Measurements from ENCODE around the gene NEDD4.
"Not testable (repeated sequence)": the region's sequence is repeated elsewhere in the genome, so short reads cannot be mapped to it uniquely, and the experiment has no call there.

Gene NEDD4

GRCh38 chr15:55900019-55900418, 93.4 kb downstream of the NEDD4 start:
- DNase-seq (ENCODE audit: low spot score in 2 of 2) (no peak), ATAC-seq (no peak)
- H3K27ac Mint-ChIP-seq, result no peak overlapping the region
- no peaks in the 10 kb centered on the region for H3K4me1 Mint-ChIP-seq
- H3K9me3 Mint-ChIP-seq, result no peaks in the 10 kb centered on the region
- no peaks in the 10 kb centered on the region for H3K36me3 Mint-ChIP-seq
- no peak overlapping the region for H3K4me3 Mint-ChIP-seq

DNA sequence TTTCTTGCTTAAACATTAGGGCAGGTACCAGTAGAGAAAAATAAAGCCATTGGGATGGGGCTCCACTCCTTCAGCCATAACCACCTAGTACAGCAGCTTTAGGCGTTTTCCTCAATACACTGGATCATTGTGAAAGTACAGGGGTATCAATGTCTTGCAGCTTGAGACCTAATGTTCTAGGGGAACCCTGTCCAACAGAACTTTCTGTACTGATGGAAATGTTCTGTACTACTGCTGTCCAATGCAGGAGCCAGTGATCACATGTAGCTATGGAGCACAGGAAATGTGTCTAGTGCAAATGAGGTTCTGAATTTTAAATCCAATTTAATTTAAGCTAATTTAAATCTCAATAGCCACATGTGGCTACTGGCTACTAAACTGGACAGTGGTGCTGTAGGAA, 93.9 kb downstream of the NEDD4 start:
- Mint-ChIP-seq H3K36me3 (no peaks in the 10 kb centered on the region), H3K9me3 (no peaks in the 10 kb centered on the region), H3K27ac (no peak overlapping the region), H3K4me1 (no peaks in the 10 kb centered on the region), H3K4me3 (no peak overlapping the region)
- ATAC-seq (no peak), DNase-seq (ENCODE audit: low spot score in 2 of 2) (no peak)

- H3K36me3 Mint-ChIP-seq, result no peaks in the 10 kb centered on the region
- H3K4me3 Mint-ChIP-seq, result no peak overlapping the region
- DNase-seq (ENCODE audit: low spot score in 2 of 2), result no peak
- H3K9me3 Mint-ChIP-seq, result no peaks in the 10 kb centered on the region
- no peak overlapping the region for H3K27ac Mint-ChIP-seq
- ATAC-seq, result no peak
- H3K4me1 Mint-ChIP-seq, result no peaks in the 10 kb centered on the region
Measured at GRCh38 chr15:55897560-55898336, 95.7 kb downstream of the NEDD4 start.

DNA sequence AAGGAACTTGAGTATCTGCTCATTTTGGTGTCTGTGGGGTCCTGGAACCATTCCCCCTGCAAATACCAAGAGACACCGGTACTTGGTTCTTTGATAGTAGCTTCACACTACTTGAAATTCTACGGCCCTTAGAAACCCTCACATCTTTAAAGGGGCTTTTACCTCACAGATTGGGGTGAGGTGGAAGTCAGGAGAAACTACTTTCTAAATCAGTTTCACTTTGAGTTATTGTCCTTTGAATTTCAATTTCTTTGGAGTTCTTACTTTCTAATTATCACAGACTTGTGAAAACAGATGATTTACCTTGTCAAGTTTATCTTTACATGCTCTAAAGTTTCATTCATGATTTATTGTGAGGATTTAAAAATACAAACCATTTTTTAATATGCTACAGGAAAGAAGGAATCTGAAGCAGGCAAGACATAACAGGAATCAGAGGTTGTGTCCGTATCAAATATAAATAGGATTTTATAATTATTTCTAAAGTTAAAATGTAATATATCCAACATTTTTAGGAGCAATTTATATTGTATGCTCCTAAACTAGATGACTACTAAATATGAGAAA, 98.9 kb downstream of the NEDD4 start:
- H3K4me1 Mint-ChIP-seq, result no peaks in the 10 kb centered on the region
- no peak overlapping the region for H3K27ac Mint-ChIP-seq
- ATAC-seq (no peak), DNase-seq (ENCODE audit: low spot score in 2 of 2) (no peak)
- H3K9me3 Mint-ChIP-seq, result no peaks in the 10 kb centered on the region
- H3K36me3 Mint-ChIP-seq, result no peaks in the 10 kb centered on the region
- H3K4me3 Mint-ChIP-seq, result no peak overlapping the region

GRCh38 chr15:55893852-55894251, 99.6 kb downstream of the NEDD4 start:
- Mint-ChIP-seq H3K27ac (no peak overlapping the region), H3K36me3 (no peaks in the 10 kb centered on the region), H3K4me1 (no peaks in the 10 kb centered on the region), H3K9me3 (no peaks in the 10 kb centered on the region), H3K4me3 (no peak overlapping the region)
- DNase-seq (ENCODE audit: low spot score in 2 of 2) (no peak), ATAC-seq (no peak)

- Mint-ChIP-seq H3K27ac (no peak overlapping the region), H3K4me3 (no peak overlapping the region), H3K36me3 (no peaks in the 10 kb centered on the region), H3K4me1 (no peaks in the 10 kb centered on the region), H3K9me3 (peaks cover 4% of the 10 kb centered on the region)
- no peak for ATAC-seq
- no peak for DNase-seq (ENCODE audit: low spot score in 2 of 2)
Measured at GRCh38 chr15:55891196-55891595, 102.2 kb downstream of the NEDD4 start.

DNA sequence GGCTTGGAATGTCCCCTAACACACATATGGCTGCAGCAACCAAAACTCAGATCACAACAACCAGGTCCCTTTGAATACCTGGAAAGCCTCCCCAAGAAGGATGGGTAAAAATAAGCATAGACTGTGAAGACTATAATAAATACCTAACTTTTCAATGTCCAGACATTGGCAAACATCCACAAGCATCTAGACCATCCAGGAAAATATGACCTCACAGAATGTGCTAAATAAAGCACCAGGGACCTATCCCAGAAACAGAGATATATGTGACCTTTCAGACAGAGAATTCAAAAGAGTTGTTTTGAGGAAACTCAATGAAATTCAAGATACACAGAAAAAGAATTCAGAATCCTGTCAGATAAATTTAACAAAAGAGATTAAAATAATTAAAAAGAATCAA, 109.2 kb downstream of the NEDD4 start:
- no peak overlapping the region for H3K4me3 Mint-ChIP-seq
- no peaks in the 10 kb centered on the region for H3K36me3 Mint-ChIP-seq
- ATAC-seq, result no peak
- no peak for DNase-seq (ENCODE audit: low spot score in 2 of 2)
- H3K9me3 Mint-ChIP-seq, result peaks cover 11% of the 10 kb centered on the region
- H3K27ac Mint-ChIP-seq, result no peak overlapping the region
- no peaks in the 10 kb centered on the region for H3K4me1 Mint-ChIP-seq

DNA sequence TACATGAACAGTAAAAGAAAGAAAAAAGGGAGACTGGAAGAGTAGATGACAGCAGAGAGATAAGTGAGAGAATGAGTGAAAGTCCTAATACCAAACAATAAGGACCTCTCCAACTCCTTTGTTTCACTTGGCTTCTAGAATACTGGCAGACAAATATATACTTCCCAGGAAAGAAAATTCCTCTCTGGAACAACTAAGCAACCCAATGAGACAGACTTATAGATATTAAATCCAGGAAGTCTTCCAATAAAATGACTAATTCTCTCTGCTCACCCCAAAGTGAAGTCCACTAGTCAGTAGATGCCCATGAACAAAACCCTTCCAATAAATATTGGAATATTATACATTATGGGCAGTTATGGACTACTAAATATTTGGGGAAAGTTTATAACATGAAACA, 114.2 kb downstream of the NEDD4 start:
- ATAC-seq, result no peak
- DNase-seq (ENCODE audit: low spot score in 2 of 2), result no peak
- Mint-ChIP-seq H3K4me1 (no peaks in the 10 kb centered on the region), H3K27ac (no peak overlapping the region), H3K4me3 (no peak overlapping the region), H3K36me3 (no peaks in the 10 kb centered on the region), H3K9me3 (no peaks in the 10 kb centered on the region)

DNA sequence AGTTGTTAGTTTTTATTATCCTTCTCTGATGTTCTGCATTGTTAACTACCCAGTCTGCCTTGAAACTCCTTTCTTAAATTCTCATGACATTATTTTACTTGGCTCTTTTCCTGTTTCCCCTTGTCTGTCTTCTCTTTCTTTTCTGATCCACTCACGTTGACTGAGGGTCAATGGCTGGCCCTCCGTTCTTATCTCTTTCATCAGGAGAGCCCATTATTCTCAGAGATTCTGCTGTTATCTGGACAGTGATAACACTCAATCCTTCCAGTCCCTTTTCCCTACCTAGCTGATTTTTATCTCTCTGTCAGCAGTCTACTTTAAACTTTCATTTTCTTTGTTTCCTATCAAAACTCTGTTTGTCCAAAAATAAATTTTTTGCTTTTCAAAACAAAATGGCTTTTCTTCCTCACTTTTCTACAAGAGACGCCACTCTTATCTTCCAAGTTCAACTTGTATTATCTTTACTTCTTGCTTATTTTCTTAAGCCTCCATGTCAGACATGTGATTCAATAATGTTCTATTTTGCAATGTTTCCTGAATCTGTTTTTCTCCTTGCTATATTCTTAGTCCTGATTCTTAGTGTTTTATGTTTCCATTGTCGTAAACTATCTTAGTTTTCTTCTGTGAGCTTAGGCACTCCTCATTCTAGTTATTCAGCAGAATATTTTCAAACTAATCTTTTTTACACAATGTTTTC, 120.2 kb downstream of the NEDD4 start:
- H3K4me1 Mint-ChIP-seq, result no peaks in the 10 kb centered on the region
- no peak for DNase-seq (ENCODE audit: low spot score in 2 of 2)
- no peak overlapping the region for H3K27ac Mint-ChIP-seq
- no peak overlapping the region for H3K4me3 Mint-ChIP-seq
- no peak for ATAC-seq
- no peaks in the 10 kb centered on the region for H3K9me3 Mint-ChIP-seq
- no peaks in the 10 kb centered on the region for H3K36me3 Mint-ChIP-seq

- ATAC-seq, result no peak
- H3K36me3 Mint-ChIP-seq, result no peaks in the 10 kb centered on the region
- no peaks in the 10 kb centered on the region for H3K4me1 Mint-ChIP-seq
- no peak for DNase-seq (ENCODE audit: low spot score in 2 of 2)
- no peak overlapping the region for H3K27ac Mint-ChIP-seq
- H3K4me3 Mint-ChIP-seq, result no peak overlapping the region
- no peaks in the 10 kb centered on the region for H3K9me3 Mint-ChIP-seq
Measured at GRCh38 chr15:55872471-55872870, 120.9 kb downstream of the NEDD4 start.

DNA sequence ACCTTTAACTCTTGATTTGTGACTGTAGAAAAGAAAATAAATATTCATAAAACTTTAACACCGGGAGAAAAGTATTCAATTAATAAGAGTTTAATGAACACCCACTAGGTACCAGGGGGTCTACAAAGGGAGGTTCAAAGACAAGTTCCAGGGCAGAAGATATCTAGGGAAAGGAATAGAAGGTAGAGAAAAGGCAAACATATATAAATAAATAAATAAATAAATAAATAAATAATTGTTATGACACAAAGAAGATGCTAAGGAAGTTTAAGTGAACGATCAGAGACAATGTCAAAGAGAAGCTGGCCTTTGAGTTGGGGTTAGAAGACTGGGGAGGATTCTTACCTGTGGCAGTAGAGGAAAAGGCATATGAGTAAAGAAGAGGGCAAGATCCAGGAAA, 123.8 kb downstream of the NEDD4 start:
- Mint-ChIP-seq H3K27ac (no peak overlapping the region), H3K4me1 (no peaks in the 10 kb centered on the region), H3K36me3 (no peaks in the 10 kb centered on the region), H3K9me3 (no peaks in the 10 kb centered on the region), H3K4me3 (no peak overlapping the region)
- DNase-seq (ENCODE audit: low spot score in 2 of 2), result no peak
- ATAC-seq, result no peak

DNA sequence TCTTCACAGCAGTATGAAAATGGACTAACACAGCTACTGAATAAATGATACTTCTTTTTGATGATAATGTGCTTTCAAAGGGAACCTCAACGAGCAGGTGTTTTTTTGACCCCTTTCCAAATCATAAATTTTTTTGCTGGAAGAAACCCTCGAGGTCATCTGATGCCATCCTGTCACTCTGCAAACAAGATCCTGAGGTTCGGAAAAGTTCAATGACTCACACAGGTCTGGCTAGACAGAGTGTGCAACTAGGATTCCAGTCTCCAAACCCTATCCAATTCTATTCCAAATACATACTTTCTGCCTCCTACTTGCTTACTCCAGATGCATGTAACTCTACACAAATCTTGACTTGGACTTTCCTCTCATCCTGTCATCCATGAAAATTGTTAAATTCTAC, 124.7 kb downstream of the NEDD4 start:
- no peaks in the 10 kb centered on the region for H3K4me1 Mint-ChIP-seq
- no peaks in the 10 kb centered on the region for H3K36me3 Mint-ChIP-seq
- no peak overlapping the region for H3K27ac Mint-ChIP-seq
- H3K4me3 Mint-ChIP-seq, result no peak overlapping the region
- DNase-seq (ENCODE audit: low spot score in 2 of 2) (no peak), ATAC-seq (no peak)
- H3K9me3 Mint-ChIP-seq, result no peaks in the 10 kb centered on the region

GRCh38 chr15:55868291-55868690, 125.1 kb downstream of the NEDD4 start:
- not testable (repeated sequence) for H3K9me3 Mint-ChIP-seq; H3K36me3 Mint-ChIP-seq; DNase-seq (ENCODE audit: low spot score in 2 of 2); ATAC-seq; H3K27ac Mint-ChIP-seq; H3K4me1 Mint-ChIP-seq; H3K4me3 Mint-ChIP-seq

GRCh38 chr15:55863911-55864310, 129.5 kb downstream of the NEDD4 start:
- Mint-ChIP-seq H3K4me3 (no peak overlapping the region), H3K36me3 (no peaks in the 10 kb centered on the region)
- no peak for DNase-seq (ENCODE audit: low spot score in 2 of 2)

GRCh38 chr15:55861115-55861514, 132.3 kb downstream of the NEDD4 start:
- Mint-ChIP-seq H3K4me1 (no peaks in the 10 kb centered on the region), H3K36me3 (no peaks in the 10 kb centered on the region), H3K4me3 (no peak overlapping the region), H3K27ac (no peak overlapping the region), H3K9me3 (no peaks in the 10 kb centered on the region)
- ATAC-seq (no peak), DNase-seq (ENCODE audit: low spot score in 2 of 2) (no peak)

More at GRCh38 chr15:55863911-55864310, 129.5 kb downstream of the NEDD4 start:
- H3K27ac Mint-ChIP-seq, result no peak overlapping the region
- ATAC-seq, result no peak
- no peaks in the 10 kb centered on the region for H3K9me3 Mint-ChIP-seq
- H3K4me1 Mint-ChIP-seq, result no peaks in the 10 kb centered on the region

GRCh38 chr15:55860468-55860867, 132.9 kb downstream of the NEDD4 start:
- ATAC-seq (no peak), DNase-seq (ENCODE audit: low spot score in 2 of 2) (no peak)
- Mint-ChIP-seq H3K4me3 (no peak overlapping the region), H3K36me3 (no peaks in the 10 kb centered on the region), H3K27ac (no peak overlapping the region), H3K9me3 (no peaks in the 10 kb centered on the region), H3K4me1 (no peaks in the 10 kb centered on the region)

Measured in stimulated activated effector memory CD8-positive, alpha-beta T cell treated with anti-CD3 and anti-CD28 coated beads, Interleukin-12 subunit alpha, Interleukin-12 subunit beta, amount 100 ng/mL, for 72 hours (primary cell).